Measurements from ENCODE around the gene MAFF. TPM values are rescaled to one million over a fixed set of nuclear protein-coding genes. Genes with fewer than 3 reads are reported as not detected.

Gene MAFF
- total RNA-seq, 3 donors from 2014 or later (not counting 1 experiment from before 2014, with no cell fraction given): 168 to 215 (median 187) TPM

GRCh38 chr22:38238519-38239071 lies 36.8 kb downstream of the MAFF start:
- no peak overlapping the region for H3K4me3 Mint-ChIP-seq
- intact Hi-C loops (cut with micrococcal nuclease): no loop called here
- H3K27me3 Mint-ChIP-seq (ENCODE audit: low read depth in 2 of 2): no peaks in the 10 kb centered on the region
- H3K36me3 Mint-ChIP-seq: peaks cover 15% of the 10 kb centered on the region
- peaks cover 13 to 23% of the 10 kb centered on the region in 2 donors for H3K4me1 Mint-ChIP-seq
- peaks cover 16% of the 10 kb centered on the region for H3K36me3 ChIP-seq (ENCODE audit: control insufficient read depth, insufficient read depth, low read length)
- H3K4me1 ChIP-seq (ENCODE audit: control insufficient read depth, insufficient read depth, low read length): no peaks in the 10 kb centered on the region
- no peaks in the 10 kb centered on the region for H3K27me3 ChIP-seq (ENCODE audit: control insufficient read depth, insufficient read depth, low read length)
- H3K27ac ChIP-seq (ENCODE audit: low read length): no peak overlapping the region
- H3K27ac Mint-ChIP-seq: peak overlapping the region in 1 of 2 donors; percentile 35
- TF ChIP-seq CTCF (IDR thresholded peaks at IDR 0.05): no peak
- DNase-seq (no peak), ATAC-seq (no peak)
- WGBS (ENCODE audit: insufficient coverage): 95% methylated on average over 9 of the region's 9 CpGs
- no peaks in the 10 kb centered on the region for H3K9me3 ChIP-seq (ENCODE audit: control insufficient read depth, insufficient read depth, low read length)
- H3K9me3 Mint-ChIP-seq: no peaks in the 10 kb centered on the region
- no peak overlapping the region for H3K4me3 ChIP-seq (ENCODE audit: low read length)

- H3K27ac Mint-ChIP-seq: peak overlapping the region in 1 of 2 donors; percentile 35
- Histone ChIP-seq H3K4me1 (ENCODE audit: control insufficient read depth, insufficient read depth, low read length) (no peaks in the 10 kb centered on the region), H3K4me3 (ENCODE audit: low read length) (no peak overlapping the region), H3K9me3 (ENCODE audit: control insufficient read depth, insufficient read depth, low read length) (no peaks in the 10 kb centered on the region), H3K27ac (ENCODE audit: low read length) (no peak overlapping the region), H3K27me3 (ENCODE audit: control insufficient read depth, insufficient read depth, low read length) (no peaks in the 10 kb centered on the region), H3K36me3 (ENCODE audit: control insufficient read depth, insufficient read depth, low read length) (peaks cover 20% of the 10 kb centered on the region)
- H3K36me3 Mint-ChIP-seq: peaks cover 15% of the 10 kb centered on the region
- H3K9me3 Mint-ChIP-seq: no peaks in the 10 kb centered on the region
- no peaks in the 10 kb centered on the region for H3K27me3 Mint-ChIP-seq (ENCODE audit: low read depth in 2 of 2)
- DNase-seq (no peak), ATAC-seq (no peak)
- TF ChIP-seq CTCF (IDR thresholded peaks at IDR 0.05): no peak
- intact Hi-C loops (cut with micrococcal nuclease): no loop called here
- H3K4me1 Mint-ChIP-seq: peaks cover 13 to 24% of the 10 kb centered on the region in 2 donors
- no peak overlapping the region for H3K4me3 Mint-ChIP-seq
- WGBS (ENCODE audit: insufficient coverage): 93% methylated on average over 14 of the region's 14 CpGs
Observed at GRCh38 chr22:38239101-38239761, 37.4 kb downstream of the MAFF start.

- peaks cover 15% of the 10 kb centered on the region for H3K36me3 Mint-ChIP-seq
- intact Hi-C loops (cut with micrococcal nuclease): no loop called here
- no peak for DNase-seq
Observed at GRCh38 chr22:38240734-38241252, 39.0 kb downstream of the MAFF start.

More at GRCh38 chr22:38240734-38241252, 39.0 kb downstream of the MAFF start:
- Histone ChIP-seq H3K4me1 (ENCODE audit: control insufficient read depth, insufficient read depth, low read length) (peaks cover 6% of the 10 kb centered on the region), H3K27me3 (ENCODE audit: control insufficient read depth, insufficient read depth, low read length) (no peaks in the 10 kb centered on the region), H3K36me3 (ENCODE audit: control insufficient read depth, insufficient read depth, low read length) (peaks cover 24% of the 10 kb centered on the region), H3K27ac (ENCODE audit: low read length) (no peak overlapping the region), H3K9me3 (ENCODE audit: control insufficient read depth, insufficient read depth, low read length) (no peaks in the 10 kb centered on the region), H3K4me3 (ENCODE audit: low read length) (no peak overlapping the region)
- no peak for ATAC-seq
- Mint-ChIP-seq H3K4me1 (peaks cover 13 to 24% of the 10 kb centered on the region in 2 donors), H3K9me3 (no peaks in the 10 kb centered on the region), H3K4me3 (no peak overlapping the region), H3K27me3 (ENCODE audit: low read depth in 2 of 2) (no peaks in the 10 kb centered on the region), H3K27ac (peak overlapping the region; percentile 14 to 23)
- 83% methylated on average over 6 of the region's 6 CpGs for WGBS (ENCODE audit: insufficient coverage)
- no peak for TF ChIP-seq CTCF (IDR thresholded peaks at IDR 0.05)

Measured in natural killer cell (primary cell).